HepG2 (cell line): ENCODE results near the gene CDHR5. TPM values are rescaled to one million over a fixed set of nuclear protein-coding genes. Genes with fewer than 3 reads are reported as not detected.
A peak's percentile ranks its signal among the peaks of the same experiment; 100 is the strongest.

Experiments
- AKAP8 ChIP-seq: sonication (generic); formaldehyde crosslinking; IDR thresholded peaks from 2 replicates; pipeline ENCODE4 v1.5.1; 2020; ENCODE audit warnings: mild to moderate bottlenecking, missing genetic modification reagents
- CREB1 ChIP-seq, 2 experiments: fragments of 450-650 bp in 1 of 2; IDR thresholded peaks; 2 replicates each; pipeline ENCODE4 v1.6.1; 2016 to 2017; ENCODE audit warnings: control low read depth in 1 of 2, mild to moderate bottlenecking in 1 of 2, missing compliant biosample characterization in 1 of 2, missing genetic modification characterization in 1 of 2
- FIP1L1 ChIP-seq: fragments of 200-400 bp; formaldehyde crosslinking; IDR thresholded peaks from 2 replicates; pipeline ENCODE4 v1.6.1; 2018; ENCODE audit warnings: low read depth, mild to moderate bottlenecking, low read length, moderate library complexity, borderline replicate concordance; ENCODE audit not compliant: insufficient read depth
- FOXA3 ChIP-seq: IDR thresholded peaks from 2 replicates; pipeline ENCODE4 v1.6.1; 2016; ENCODE audit warnings: missing genetic modification reagents, missing compliant biosample characterization
- GATAD1 ChIP-seq: IDR thresholded peaks from 2 replicates; pipeline ENCODE4 v1.6.1; 2016; ENCODE audit warnings: missing genetic modification reagents, missing compliant biosample characterization
- HOXA9 ChIP-seq: sonication (generic); formaldehyde crosslinking; IDR thresholded peaks from 2 replicates; pipeline ENCODE4 v1.8.1; 2022; ENCODE audit warnings: missing genetic modification reagents, mild to moderate bottlenecking, moderate library complexity, borderline replicate concordance
- ISL2 ChIP-seq: sonication (generic); formaldehyde crosslinking; IDR thresholded peaks from 2 replicates; pipeline ENCODE4 v1.5.0; 2020; ENCODE audit warnings: missing genetic modification reagents
- RFXANK ChIP-seq: IDR thresholded peaks from 2 replicates; pipeline ENCODE4 v1.6.1; 2016
- RXRA ChIP-seq: sonication (generic); formaldehyde crosslinking; IDR thresholded peaks from 2 replicates; pipeline ENCODE4 v1.5.1; 2020; ENCODE audit warnings: missing genetic modification reagents
- SNRNP70 ChIP-seq: fragments of 200-400 bp; formaldehyde crosslinking; IDR thresholded peaks from 2 replicates; pipeline ENCODE4 v1.6.1; 2017; ENCODE audit warnings: mild to moderate bottlenecking, low read depth, low read length, moderate library complexity
- SRY ChIP-seq: sonication (generic); formaldehyde crosslinking; IDR thresholded peaks from 2 replicates; pipeline ENCODE4 v1.8.0; 2022; ENCODE audit warnings: mild to moderate bottlenecking, missing genetic modification reagents
- U2AF2 ChIP-seq: fragments of 200-400 bp; formaldehyde crosslinking; IDR thresholded peaks from 2 replicates; pipeline ENCODE4 v1.6.1; 2017; ENCODE audit warnings: low read depth, mild to moderate bottlenecking, low read length
- XRCC5 ChIP-seq: fragments of 200-400 bp; formaldehyde crosslinking; optimal IDR thresholded peaks from 2 replicates; pipeline ENCODE3; 2017; ENCODE audit warnings: mild to moderate bottlenecking, low read length
- ZNF430 ChIP-seq: sonication (generic); formaldehyde crosslinking; IDR thresholded peaks from 2 replicates; pipeline ENCODE4 v1.9.0; 2021; ENCODE audit warnings: mild to moderate bottlenecking, missing genetic modification reagents
- ZNF543 ChIP-seq: sonication (generic); formaldehyde crosslinking; IDR thresholded peaks from 2 replicates; pipeline ENCODE4 v1.4.0; 2020; ENCODE audit warnings: mild to moderate bottlenecking, missing genetic modification reagents
- ZNF550 ChIP-seq: sonication (generic); formaldehyde crosslinking; IDR thresholded peaks from 2 replicates; pipeline ENCODE4 v1.4.0; 2020; ENCODE audit warnings: mild to moderate bottlenecking, missing genetic modification reagents, borderline replicate concordance
- ZNF569 ChIP-seq: sonication (generic); formaldehyde crosslinking; IDR thresholded peaks from 2 replicates; pipeline ENCODE4 v1.5.0; 2020; ENCODE audit warnings: mild to moderate bottlenecking, missing genetic modification reagents, moderate library complexity, borderline replicate concordance
- ZNF674 ChIP-seq: sonication (generic); formaldehyde crosslinking; IDR thresholded peaks from 2 replicates; pipeline ENCODE4 v1.5.0; 2020; ENCODE audit warnings: low read depth, mild to moderate bottlenecking, missing genetic modification reagents
- ZNF776 ChIP-seq: sonication (generic); formaldehyde crosslinking; IDR thresholded peaks from 2 replicates; pipeline ENCODE4 v1.4.0; 2020; ENCODE audit warnings: mild to moderate bottlenecking, missing genetic modification reagents
- ZNF782 ChIP-seq: sonication (generic); formaldehyde crosslinking; IDR thresholded peaks from 2 replicates; pipeline ENCODE4 v1.4.0; 2020; ENCODE audit warnings: missing genetic modification reagents, mild to moderate bottlenecking, borderline replicate concordance
- polyA plus RNA-seq, 8 experiments: library from polyadenylated mRNA; depleted of rRNA in 3 of 8; stranded (reverse) in 7 of 8; unstranded in 1 of 8; fragments of >200 nt; fragmentation: Illumina TruSeq in 4 of 8; extraction: Trizol in 4 of 8; gene quantifications; 2 replicates each; pipeline versions ENCODE4 v1.2.1 to v1.2.3, GENCODE V29; 2011 to 2016; ENCODE audit warnings: low read depth in 4 of 8, missing spikeins in 1 of 8, mixed read lengths in 1 of 8; ENCODE audit not compliant: insufficient read depth in 1 of 8
- total RNA-seq, 5 experiments: library from RNA; depleted of rRNA; stranded (reverse); fragments of >200 nt; fragmentation: Illumina TruSeq; extraction: Trizol; gene quantifications; 2 replicates each; pipeline ENCODE4 v1.2.3, GENCODE V29; 2016; ENCODE audit warnings: low read depth in 1 of 5
- TF ChIP-seq, protein P1 (sequence below): sonication (generic); formaldehyde crosslinking; IDR thresholded peaks from 2 replicates; pipeline ENCODE4 v1.8.0; 2022; ENCODE audit warnings: mild to moderate bottlenecking, missing genetic modification reagents; ENCODE audit not compliant: insufficient replicate concordance
- TF ChIP-seq, protein P2 (sequence below): sonication (generic); formaldehyde crosslinking; IDR thresholded peaks from 2 replicates; pipeline ENCODE4 v1.4.0; 2020; ENCODE audit warnings: mild to moderate bottlenecking, missing genetic modification reagents, borderline replicate concordance
- TF ChIP-seq, protein P3 (sequence below): sonication (generic); formaldehyde crosslinking; IDR thresholded peaks from 2 replicates; pipeline ENCODE4 v1.8.0; 2023; ENCODE audit warnings: mild to moderate bottlenecking, missing genetic modification reagents
- TF ChIP-seq, protein P4 (sequence below): sonication (generic); formaldehyde crosslinking; IDR thresholded peaks from 2 replicates; pipeline ENCODE4 v1.5.0; 2020; ENCODE audit warnings: mild to moderate bottlenecking, missing genetic modification reagents, borderline replicate concordance

Gene CDHR5
- total and polyA plus RNA-seq, 2 of the 13 experiments (the other 11 are each of a cell fraction or from before 2014, with no cell fraction given) = 0.46 to 0.71 TPM

DNA sequence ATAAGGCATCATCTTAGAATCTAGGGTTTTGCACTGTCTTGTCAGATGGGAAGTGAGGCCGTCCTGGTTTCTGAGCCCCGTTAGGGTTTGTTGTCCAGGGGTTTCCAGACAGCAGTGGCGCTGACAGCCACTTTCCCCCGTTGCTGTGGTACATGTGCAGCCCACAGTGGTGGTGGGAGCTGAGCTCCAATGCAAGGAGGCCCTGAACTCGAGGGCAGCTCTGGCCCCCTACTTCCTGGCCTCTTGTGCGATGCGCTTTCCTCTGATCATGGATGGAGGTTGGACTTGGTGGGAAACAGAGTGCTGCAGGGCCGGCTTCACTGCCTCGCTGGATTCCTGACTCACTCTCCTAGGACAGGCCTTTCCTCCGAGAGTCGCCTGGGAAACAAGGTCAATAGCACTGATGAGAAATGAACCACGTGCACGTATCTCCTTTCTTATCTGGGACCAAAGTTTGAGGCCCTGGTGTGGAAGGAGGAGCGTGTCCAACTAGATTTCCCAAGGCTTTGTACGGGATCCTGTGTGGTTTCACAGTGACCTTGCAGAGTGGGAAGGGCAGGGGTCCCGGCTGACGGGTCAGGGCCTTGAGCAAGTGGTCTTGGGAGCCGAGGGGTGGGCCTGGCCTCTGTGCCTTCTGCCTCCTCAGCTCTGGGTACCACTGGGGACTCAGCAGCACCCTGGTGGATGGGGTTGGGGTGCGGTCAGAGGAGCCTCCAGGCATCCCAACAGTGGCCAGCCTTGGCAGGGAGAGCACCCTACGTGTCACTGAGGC, 44.7 kb downstream of the CDHR5 start (continued):
- TF ChIP-seq, protein P1, sequence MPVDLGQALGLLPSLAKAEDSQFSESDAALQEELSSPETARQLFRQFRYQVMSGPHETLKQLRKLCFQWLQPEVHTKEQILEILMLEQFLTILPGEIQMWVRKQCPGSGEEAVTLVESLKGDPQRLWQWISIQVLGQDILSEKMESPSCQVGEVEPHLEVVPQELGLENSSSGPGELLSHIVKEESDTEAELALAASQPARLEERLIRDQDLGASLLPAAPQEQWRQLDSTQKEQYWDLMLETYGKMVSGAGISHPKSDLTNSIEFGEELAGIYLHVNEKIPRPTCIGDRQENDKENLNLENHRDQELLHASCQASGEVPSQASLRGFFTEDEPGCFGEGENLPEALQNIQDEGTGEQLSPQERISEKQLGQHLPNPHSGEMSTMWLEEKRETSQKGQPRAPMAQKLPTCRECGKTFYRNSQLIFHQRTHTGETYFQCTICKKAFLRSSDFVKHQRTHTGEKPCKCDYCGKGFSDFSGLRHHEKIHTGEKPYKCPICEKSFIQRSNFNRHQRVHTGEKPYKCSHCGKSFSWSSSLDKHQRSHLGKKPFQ (CRISPR knock-in tag) = no peak
- TF ChIP-seq RFXANK (CRISPR knock-in tag) (no peak), RXRA (peak; percentile 65), CREB1 (IDR thresholded peaks at IDR 0.05) (no peak), CREB1 (CRISPR knock-in tag; IDR thresholded peaks at IDR 0.05) (no peak), ZNF543 (CRISPR knock-in tag) (no peak), SNRNP70 (no peak), FOXA3 (CRISPR knock-in tag) (peak; percentile 77), XRCC5 (peak; percentile 17), ZNF430 (CRISPR knock-in tag) (peak; percentile 66), ZNF782 (CRISPR knock-in tag) (no peak), ZNF550 (CRISPR knock-in tag) (no peak), ZNF569 (CRISPR knock-in tag) (no peak), HOXA9 (CRISPR knock-in tag) (no peak), U2AF2 (no peak), SRY (CRISPR knock-in tag) (0 out of 2 replicates have a peak, but pooled peaks have one; percentile 55), AKAP8 (CRISPR knock-in tag) (peak; percentile 28; the same call in 1 of the 2 replicates), ZNF776 (no peak), GATAD1 (CRISPR knock-in tag) (no peak), FIP1L1 (no peak), ZNF674 (CRISPR knock-in tag) (no peak), ISL2 (CRISPR knock-in tag) (no peak)
- TF ChIP-seq, protein P2, sequence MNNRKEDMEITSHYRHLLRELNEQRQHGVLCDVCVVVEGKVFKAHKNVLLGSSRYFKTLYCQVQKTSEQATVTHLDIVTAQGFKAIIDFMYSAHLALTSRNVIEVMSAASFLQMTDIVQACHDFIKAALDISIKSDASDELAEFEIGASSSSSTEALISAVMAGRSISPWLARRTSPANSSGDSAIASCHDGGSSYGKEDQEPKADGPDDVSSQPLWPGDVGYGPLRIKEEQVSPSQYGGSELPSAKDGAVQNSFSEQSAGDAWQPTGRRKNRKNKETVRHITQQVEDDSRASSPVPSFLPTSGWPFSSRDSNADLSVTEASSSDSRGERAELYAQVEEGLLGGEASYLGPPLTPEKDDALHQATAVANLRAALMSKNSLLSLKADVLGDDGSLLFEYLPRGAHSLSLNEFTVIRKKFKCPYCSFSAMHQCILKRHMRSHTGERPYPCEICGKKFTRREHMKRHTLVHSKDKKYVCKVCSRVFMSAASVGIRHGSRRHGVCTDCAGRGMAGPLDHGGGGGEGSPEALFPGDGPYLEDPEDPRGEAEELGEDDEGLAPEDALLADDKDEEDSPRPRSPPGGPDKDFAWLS (CRISPR knock-in tag) = no peak
- TF ChIP-seq, protein P3, sequence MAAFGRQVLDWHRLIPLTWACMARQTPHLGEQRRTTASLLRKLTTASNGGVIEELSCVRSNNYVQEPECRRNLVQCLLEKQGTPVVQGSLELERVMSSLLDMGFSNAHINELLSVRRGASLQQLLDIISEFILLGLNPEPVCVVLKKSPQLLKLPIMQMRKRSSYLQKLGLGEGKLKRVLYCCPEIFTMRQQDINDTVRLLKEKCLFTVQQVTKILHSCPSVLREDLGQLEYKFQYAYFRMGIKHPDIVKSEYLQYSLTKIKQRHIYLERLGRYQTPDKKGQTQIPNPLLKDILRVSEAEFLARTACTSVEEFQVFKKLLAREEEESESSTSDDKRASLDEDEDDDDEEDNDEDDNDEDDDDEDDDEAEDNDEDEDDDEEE (CRISPR knock-in tag) = no peak
- TF ChIP-seq, protein P4, sequence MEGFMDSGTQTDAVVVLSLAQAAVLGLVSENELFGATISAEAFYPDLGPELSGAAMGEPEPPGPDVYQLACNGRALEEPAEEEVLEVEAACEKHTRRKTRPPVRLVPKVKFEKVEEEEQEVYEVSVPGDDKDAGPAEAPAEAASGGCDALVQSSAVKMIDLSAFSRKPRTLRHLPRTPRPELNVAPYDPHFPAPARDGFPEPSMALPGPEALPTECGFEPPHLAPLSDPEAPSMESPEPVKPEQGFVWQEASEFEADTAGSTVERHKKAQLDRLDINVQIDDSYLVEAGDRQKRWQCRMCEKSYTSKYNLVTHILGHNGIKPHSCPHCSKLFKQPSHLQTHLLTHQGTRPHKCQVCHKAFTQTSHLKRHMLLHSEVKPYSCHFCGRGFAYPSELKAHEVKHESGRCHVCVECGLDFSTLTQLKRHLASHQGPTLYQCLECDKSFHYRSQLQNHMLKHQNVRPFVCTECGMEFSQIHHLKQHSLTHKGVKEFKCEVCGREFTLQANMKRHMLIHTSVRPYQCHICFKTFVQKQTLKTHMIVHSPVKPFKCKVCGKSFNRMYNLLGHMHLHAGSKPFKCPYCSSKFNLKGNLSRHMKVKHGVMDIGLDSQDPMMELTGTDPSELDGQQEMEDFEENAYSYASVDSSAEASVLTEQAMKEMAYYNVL (CRISPR knock-in tag) = no peak
